Measurements from ENCODE around the gene GRM8. TPM values are rescaled to one million over a fixed set of nuclear protein-coding genes. Genes with fewer than 3 reads are reported as not detected.

The GRM8 gene
- total RNA-seq, 3 donors from 2014 or later, result not detected

GRCh38 chr7:126667742-126668366 is 584.9 kb downstream of the GRM8 start:
- H3K36me3 ChIP-seq, result no peaks in the 10 kb centered on the region
- no peaks in the 10 kb centered on the region for H3K4me1 ChIP-seq
- H3K9me3 ChIP-seq, result no peaks in the 10 kb centered on the region
- H3K27me3 ChIP-seq, result no peaks in the 10 kb centered on the region
- TF ChIP-seq POLR2AphosphoS5 (IDR thresholded peaks at IDR 0.05) (no peak), CTCF (IDR thresholded peaks at IDR 0.05) (no peak), POLR2A (IDR thresholded peaks at IDR 0.05) (no peak)
- intact Hi-C loops (cut with DNase I; ENCODE audit: low total_unique reads), result no loop called here
- H3K27ac ChIP-seq, result no peak overlapping the region
- no peak overlapping the region for H3K4me3 ChIP-seq
- no peak for DNase-seq (ENCODE audit: low spot score in 2 of 2)

DNA sequence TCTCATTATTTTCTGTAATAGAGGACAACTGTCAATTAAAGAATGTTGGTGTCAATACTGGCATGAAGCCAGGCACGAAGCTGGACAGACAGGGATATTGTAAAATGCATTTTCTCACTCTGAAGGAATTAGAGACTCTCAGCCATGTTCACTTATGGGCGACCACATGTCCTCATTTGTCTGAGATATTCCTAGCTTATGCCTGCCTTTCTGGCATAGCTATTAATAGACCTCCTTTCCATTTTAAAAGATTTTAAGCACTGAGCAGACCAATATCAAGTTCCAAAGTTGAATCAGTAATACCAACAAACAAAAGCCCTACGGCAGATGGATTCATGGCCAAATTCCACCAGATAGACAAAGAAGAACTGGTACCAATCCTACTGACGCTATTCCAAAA is 589.9 kb downstream of the GRM8 start:
- Histone ChIP-seq H3K27ac (no peak overlapping the region), H3K27me3 (no peaks in the 10 kb centered on the region), H3K4me3 (no peak overlapping the region), H3K4me1 (no peaks in the 10 kb centered on the region), H3K9me3 (no peaks in the 10 kb centered on the region), H3K36me3 (no peaks in the 10 kb centered on the region)
- TF ChIP-seq CTCF (IDR thresholded peaks at IDR 0.05) (no peak), POLR2A (IDR thresholded peaks at IDR 0.05) (no peak), POLR2AphosphoS5 (IDR thresholded peaks at IDR 0.05) (no peak)
- intact Hi-C loops (cut with DNase I; ENCODE audit: low total_unique reads), result no loop called here
- DNase-seq (ENCODE audit: low spot score in 2 of 2), result no peak

DNA sequence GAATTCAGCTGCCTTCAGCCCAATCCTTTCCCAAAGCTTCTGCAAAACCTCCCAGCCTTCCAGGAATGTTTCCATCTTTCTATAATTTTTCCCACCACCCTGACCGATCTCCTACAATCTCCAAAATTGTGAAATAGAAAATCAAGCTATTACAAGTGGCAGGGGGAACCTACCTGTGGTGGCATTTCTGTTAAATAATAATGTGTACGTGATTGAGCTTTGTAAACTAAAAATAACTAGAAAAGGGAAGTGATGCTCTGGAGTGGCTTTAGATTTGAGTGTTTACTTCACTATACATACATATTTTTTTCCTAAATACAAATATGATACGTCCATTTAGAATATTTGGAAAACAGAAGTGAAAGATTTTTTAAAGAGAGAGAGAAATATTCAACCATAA is 593.6 kb downstream of the GRM8 start:
- Histone ChIP-seq H3K27ac (no peak overlapping the region), H3K27me3 (no peaks in the 10 kb centered on the region), H3K4me1 (no peaks in the 10 kb centered on the region), H3K9me3 (no peaks in the 10 kb centered on the region), H3K36me3 (no peaks in the 10 kb centered on the region), H3K4me3 (no peak overlapping the region)
- no peak for DNase-seq (ENCODE audit: low spot score in 2 of 2)
- TF ChIP-seq POLR2A (IDR thresholded peaks at IDR 0.05) (no peak), CTCF (IDR thresholded peaks at IDR 0.05) (no peak), POLR2AphosphoS5 (IDR thresholded peaks at IDR 0.05) (no peak)
- intact Hi-C loops (cut with DNase I; ENCODE audit: low total_unique reads), result no loop called here

GRCh38 chr7:126658684-126659083 is 594.1 kb downstream of the GRM8 start:
- no peak for TF ChIP-seq POLR2AphosphoS5 (IDR thresholded peaks at IDR 0.05)
- TF ChIP-seq POLR2A (IDR thresholded peaks at IDR 0.05), result no peak
- TF ChIP-seq CTCF (IDR thresholded peaks at IDR 0.05), result no peak
- intact Hi-C loops (cut with DNase I; ENCODE audit: low total_unique reads), result no loop called here
- H3K27ac ChIP-seq, result no peak overlapping the region

DNA sequence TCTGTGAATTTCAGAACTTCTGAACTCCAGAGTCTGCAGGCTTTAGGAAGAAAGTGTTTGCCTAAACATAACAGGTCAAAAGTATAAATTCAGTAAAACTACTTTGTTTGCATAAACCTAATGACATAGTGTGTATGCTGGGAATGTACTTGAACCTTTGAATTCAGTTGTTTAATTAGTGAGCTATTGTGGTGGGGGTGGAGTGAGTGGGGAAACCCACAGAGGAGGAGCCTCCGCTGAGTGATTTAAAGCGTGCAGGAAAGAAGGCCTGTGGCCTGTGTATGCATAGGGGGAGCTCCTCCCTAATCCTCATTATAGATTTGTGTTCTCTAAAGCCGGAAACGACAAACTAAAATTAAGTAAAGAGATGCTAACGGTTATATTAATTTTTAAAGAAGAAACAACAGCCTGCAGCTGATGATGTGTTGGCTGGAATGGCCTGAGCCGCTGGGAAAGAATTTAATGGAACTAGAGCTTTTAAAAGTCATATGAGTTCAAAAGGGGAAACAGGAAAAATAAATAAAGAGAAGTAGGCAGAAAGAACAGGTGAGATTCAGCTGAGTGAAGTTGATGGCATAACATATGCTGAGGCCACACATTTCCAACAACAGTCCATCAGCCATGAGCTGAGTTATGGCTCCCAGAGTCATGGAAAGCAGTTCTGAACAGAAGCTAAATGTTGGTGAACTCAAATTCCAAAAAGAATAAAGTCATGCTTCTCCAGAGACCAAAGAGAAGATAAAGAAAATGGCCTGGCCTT is 595.0 kb downstream of the GRM8 start:
- Histone ChIP-seq H3K36me3 (no peaks in the 10 kb centered on the region), H3K27ac (no peak overlapping the region), H3K9me3 (no peaks in the 10 kb centered on the region), H3K4me1 (no peaks in the 10 kb centered on the region), H3K4me3 (no peak overlapping the region), H3K27me3 (no peaks in the 10 kb centered on the region)
- DNase-seq (ENCODE audit: low spot score in 2 of 2), result no peak
- intact Hi-C loops (cut with DNase I; ENCODE audit: low total_unique reads), result no loop called here
- TF ChIP-seq POLR2AphosphoS5 (IDR thresholded peaks at IDR 0.05) (no peak), POLR2A (IDR thresholded peaks at IDR 0.05) (no peak), CTCF (IDR thresholded peaks at IDR 0.05) (no peak)

More at GRCh38 chr7:126658684-126659083, 594.1 kb downstream of the GRM8 start:
- Histone ChIP-seq H3K4me1 (no peaks in the 10 kb centered on the region), H3K4me3 (no peak overlapping the region), H3K9me3 (no peaks in the 10 kb centered on the region), H3K27me3 (no peaks in the 10 kb centered on the region), H3K36me3 (no peaks in the 10 kb centered on the region)
- no peak for DNase-seq (ENCODE audit: low spot score in 2 of 2)

All from breast epithelium (tissue), 4 donors.